ENCODE results near the gene CR1. TPM values are rescaled to one million over a fixed set of nuclear protein-coding genes. Genes with fewer than 3 reads are reported as not detected.
A peak's percentile ranks its signal among the peaks of the same experiment; 100 is the strongest.

The CR1 gene
- total and polyA plus RNA-seq, 2 of the 8 experiments (the other 6 are each of a cell fraction or from before 2014, with no cell fraction given), result 0.15 to 0.22 TPM

DNA sequence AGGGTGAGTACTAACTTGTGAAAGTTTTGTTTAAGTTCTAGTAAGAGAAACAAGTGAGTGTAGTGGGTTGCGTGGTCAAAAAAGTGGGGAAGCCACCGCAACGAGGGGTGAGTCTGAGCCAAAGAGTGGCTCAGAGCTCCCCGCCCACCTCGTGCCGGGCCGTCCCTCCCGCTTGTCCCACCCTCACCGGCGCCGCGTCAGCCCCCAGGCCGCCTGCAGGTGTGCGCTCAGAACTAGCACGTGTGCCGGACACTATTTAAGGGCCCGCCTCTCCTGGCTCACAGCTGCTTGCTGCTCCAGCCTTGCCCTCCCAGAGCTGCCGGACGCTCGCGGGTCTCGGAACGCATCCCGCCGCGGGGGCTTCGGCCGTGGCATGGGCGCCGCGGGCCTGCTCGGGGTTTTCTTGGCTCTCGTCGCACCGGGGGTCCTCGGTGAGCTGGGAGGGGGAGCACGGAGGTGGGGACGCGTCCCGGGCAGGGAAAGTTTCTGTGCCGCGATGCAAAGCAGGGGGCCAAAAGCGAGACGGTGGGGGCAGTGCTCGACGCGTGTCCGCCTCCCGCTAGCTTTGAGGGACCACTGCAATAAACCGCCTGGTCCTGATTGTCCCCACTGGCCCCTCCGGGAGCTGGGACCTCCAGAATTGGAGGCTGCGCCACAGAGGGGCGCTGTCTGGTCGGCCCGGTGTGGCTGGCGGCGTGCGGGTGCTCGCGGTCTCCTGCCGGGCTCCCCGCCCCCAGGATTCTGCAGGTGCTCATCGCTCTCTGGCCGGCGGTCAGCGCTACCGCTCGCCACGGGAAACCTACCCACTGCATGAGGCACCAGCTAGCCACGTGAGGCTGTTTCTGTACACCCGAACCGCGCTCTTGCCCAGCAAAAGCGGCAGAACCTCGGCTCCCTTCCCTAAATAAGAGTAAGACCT, 41.7 kb upstream of the CR1 start, which contains the start of gene CR2 (continued):
- TF ChIP-seq RNF2 (IDR thresholded peaks at IDR 0.05; ENCODE audit: borderline replicate concordance, low read depth, low read length, missing control alignments, poor library complexity, severe bottlenecking), result no peak
- peak; percentile 72 for TF ChIP-seq ASH2L (IDR thresholded peaks at IDR 0.05; ENCODE audit: low read length)
- TF ChIP-seq, protein P1, sequence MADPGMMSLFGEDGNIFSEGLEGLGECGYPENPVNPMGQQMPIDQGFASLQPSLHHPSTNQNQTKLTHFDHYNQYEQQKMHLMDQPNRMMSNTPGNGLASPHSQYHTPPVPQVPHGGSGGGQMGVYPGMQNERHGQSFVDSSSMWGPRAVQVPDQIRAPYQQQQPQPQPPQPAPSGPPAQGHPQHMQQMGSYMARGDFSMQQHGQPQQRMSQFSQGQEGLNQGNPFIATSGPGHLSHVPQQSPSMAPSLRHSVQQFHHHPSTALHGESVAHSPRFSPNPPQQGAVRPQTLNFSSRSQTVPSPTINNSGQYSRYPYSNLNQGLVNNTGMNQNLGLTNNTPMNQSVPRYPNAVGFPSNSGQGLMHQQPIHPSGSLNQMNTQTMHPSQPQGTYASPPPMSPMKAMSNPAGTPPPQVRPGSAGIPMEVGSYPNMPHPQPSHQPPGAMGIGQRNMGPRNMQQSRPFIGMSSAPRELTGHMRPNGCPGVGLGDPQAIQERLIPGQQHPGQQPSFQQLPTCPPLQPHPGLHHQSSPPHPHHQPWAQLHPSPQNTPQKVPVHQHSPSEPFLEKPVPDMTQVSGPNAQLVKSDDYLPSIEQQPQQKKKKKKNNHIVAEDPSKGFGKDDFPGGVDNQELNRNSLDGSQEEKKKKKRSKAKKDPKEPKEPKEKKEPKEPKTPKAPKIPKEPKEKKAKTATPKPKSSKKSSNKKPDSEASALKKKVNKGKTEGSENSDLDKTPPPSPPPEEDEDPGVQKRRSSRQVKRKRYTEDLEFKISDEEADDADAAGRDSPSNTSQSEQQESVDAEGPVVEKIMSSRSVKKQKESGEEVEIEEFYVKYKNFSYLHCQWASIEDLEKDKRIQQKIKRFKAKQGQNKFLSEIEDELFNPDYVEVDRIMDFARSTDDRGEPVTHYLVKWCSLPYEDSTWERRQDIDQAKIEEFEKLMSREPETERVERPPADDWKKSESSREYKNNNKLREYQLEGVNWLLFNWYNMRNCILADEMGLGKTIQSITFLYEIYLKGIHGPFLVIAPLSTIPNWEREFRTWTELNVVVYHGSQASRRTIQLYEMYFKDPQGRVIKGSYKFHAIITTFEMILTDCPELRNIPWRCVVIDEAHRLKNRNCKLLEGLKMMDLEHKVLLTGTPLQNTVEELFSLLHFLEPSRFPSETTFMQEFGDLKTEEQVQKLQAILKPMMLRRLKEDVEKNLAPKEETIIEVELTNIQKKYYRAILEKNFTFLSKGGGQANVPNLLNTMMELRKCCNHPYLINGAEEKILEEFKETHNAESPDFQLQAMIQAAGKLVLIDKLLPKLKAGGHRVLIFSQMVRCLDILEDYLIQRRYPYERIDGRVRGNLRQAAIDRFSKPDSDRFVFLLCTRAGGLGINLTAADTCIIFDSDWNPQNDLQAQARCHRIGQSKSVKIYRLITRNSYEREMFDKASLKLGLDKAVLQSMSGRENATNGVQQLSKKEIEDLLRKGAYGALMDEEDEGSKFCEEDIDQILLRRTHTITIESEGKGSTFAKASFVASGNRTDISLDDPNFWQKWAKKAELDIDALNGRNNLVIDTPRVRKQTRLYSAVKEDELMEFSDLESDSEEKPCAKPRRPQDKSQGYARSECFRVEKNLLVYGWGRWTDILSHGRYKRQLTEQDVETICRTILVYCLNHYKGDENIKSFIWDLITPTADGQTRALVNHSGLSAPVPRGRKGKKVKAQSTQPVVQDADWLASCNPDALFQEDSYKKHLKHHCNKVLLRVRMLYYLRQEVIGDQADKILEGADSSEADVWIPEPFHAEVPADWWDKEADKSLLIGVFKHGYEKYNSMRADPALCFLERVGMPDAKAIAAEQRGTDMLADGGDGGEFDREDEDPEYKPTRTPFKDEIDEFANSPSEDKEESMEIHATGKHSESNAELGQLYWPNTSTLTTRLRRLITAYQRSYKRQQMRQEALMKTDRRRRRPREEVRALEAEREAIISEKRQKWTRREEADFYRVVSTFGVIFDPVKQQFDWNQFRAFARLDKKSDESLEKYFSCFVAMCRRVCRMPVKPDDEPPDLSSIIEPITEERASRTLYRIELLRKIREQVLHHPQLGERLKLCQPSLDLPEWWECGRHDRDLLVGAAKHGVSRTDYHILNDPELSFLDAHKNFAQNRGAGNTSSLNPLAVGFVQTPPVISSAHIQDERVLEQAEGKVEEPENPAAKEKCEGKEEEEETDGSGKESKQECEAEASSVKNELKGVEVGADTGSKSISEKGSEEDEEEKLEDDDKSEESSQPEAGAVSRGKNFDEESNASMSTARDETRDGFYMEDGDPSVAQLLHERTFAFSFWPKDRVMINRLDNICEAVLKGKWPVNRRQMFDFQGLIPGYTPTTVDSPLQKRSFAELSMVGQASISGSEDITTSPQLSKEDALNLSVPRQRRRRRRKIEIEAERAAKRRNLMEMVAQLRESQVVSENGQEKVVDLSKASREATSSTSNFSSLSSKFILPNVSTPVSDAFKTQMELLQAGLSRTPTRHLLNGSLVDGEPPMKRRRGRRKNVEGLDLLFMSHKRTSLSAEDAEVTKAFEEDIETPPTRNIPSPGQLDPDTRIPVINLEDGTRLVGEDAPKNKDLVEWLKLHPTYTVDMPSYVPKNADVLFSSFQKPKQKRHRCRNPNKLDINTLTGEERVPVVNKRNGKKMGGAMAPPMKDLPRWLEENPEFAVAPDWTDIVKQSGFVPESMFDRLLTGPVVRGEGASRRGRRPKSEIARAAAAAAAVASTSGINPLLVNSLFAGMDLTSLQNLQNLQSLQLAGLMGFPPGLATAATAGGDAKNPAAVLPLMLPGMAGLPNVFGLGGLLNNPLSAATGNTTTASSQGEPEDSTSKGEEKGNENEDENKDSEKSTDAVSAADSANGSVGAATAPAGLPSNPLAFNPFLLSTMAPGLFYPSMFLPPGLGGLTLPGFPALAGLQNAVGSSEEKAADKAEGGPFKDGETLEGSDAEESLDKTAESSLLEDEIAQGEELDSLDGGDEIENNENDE (IDR thresholded peaks at IDR 0.05; ENCODE audit: insufficient replicate concordance, low read length), result no peak
- peak; percentile 45 for TF ChIP-seq PHF8 (conservative IDR thresholded peaks at IDR 0.05; ENCODE audit: low read depth, low read length)
- no peak for TF ChIP-seq ZNF274 (IDR thresholded peaks at IDR 0.05; ENCODE audit: borderline replicate concordance, extremely low read depth, low read length)
- TF ChIP-seq POU5F1 (IDR thresholded peaks at IDR 0.05; ENCODE audit: low read depth, low read length), result no peak
- peak in 1 of 2 experiments; percentile 67; a peak in 1 of 3 replicates for TF ChIP-seq POLR2A (IDR thresholded peaks at IDR 0.05; ENCODE audit: control extremely low read depth in 1 of 2, low read depth in 2 of 2, low read length in 2 of 2)
- no peak for TF ChIP-seq KDM5A (IDR thresholded peaks at IDR 0.05; ENCODE audit: low read length)
- no peak for TF ChIP-seq CHD1 (IDR thresholded peaks at IDR 0.05; ENCODE audit: low read depth, low read length)
- TF ChIP-seq TEAD4 (IDR thresholded peaks at IDR 0.05; ENCODE audit: low read depth, low read length), result no peak
